ENCODE measurements around the gene NRG2. TPM values are rescaled to one million over a fixed set of nuclear protein-coding genes. Genes with fewer than 3 reads are reported as not detected.

Gene NRG2
- total RNA-seq, 1 donor from 2014 or later, result 0.07 TPM

- no peak overlapping the region for H3K27ac Mint-ChIP-seq
- no peak overlapping the region for H3K4me3 Mint-ChIP-seq
- H3K4me1 Mint-ChIP-seq, result no peaks in the 10 kb centered on the region
- ChIA-PET CTCF (no interaction called here), POLR2A (no interaction called here)
- TF ChIP-seq CTCF (IDR thresholded peaks at IDR 0.05), result no peak
- H3K9me3 Mint-ChIP-seq, result peaks cover 5% of the 10 kb centered on the region
- H3K36me3 Mint-ChIP-seq (ENCODE audit: low read depth), result no peaks in the 10 kb centered on the region
- DNase-seq, result no peak
- H3K27me3 Mint-ChIP-seq, result peaks cover 18% of the 10 kb centered on the region
- no peak for ATAC-seq (ENCODE audit: low read depth)
- intact Hi-C loops (cut with micrococcal nuclease), result no loop called here
Observed at GRCh38 chr5:139823757-139824355, 219.2 kb downstream of the NRG2 start.

- intact Hi-C loops (cut with micrococcal nuclease), result no loop called here
- no peak overlapping the region for H3K27ac Mint-ChIP-seq
- no peaks in the 10 kb centered on the region for H3K36me3 Mint-ChIP-seq (ENCODE audit: low read depth)
- no peak for TF ChIP-seq CTCF (IDR thresholded peaks at IDR 0.05)
- ChIA-PET POLR2A (no interaction called here), CTCF (no interaction called here)
- H3K4me1 Mint-ChIP-seq, result no peaks in the 10 kb centered on the region
- peaks cover 7% of the 10 kb centered on the region for H3K9me3 Mint-ChIP-seq
- DNase-seq (no peak), ATAC-seq (ENCODE audit: low read depth) (no peak)
- H3K4me3 Mint-ChIP-seq, result no peak overlapping the region
- H3K27me3 Mint-ChIP-seq, result peaks cover 18% of the 10 kb centered on the region
Observed at GRCh38 chr5:139822553-139823425, 220.3 kb downstream of the NRG2 start.

GRCh38 chr5:139821806-139822552, 221.1 kb downstream of the NRG2 start:
- Mint-ChIP-seq H3K4me1 (no peaks in the 10 kb centered on the region), H3K4me3 (no peak overlapping the region), H3K36me3 (ENCODE audit: low read depth) (no peaks in the 10 kb centered on the region), H3K27me3 (peaks cover 18% of the 10 kb centered on the region), H3K9me3 (peaks cover 7% of the 10 kb centered on the region), H3K27ac (no peak overlapping the region)
- intact Hi-C loops (cut with micrococcal nuclease), result no loop called here
- POLR2A ChIA-PET, result no interaction called here
- CTCF ChIA-PET, result no interaction called here
- ATAC-seq (ENCODE audit: low read depth), result no peak
- no peak for DNase-seq
- TF ChIP-seq CTCF (IDR thresholded peaks at IDR 0.05), result no peak

- DNase-seq, result no peak
- ChIA-PET POLR2A (no interaction called here), CTCF (no interaction called here)
- H3K36me3 Mint-ChIP-seq (ENCODE audit: low read depth), result no peaks in the 10 kb centered on the region
- H3K4me3 Mint-ChIP-seq, result no peak overlapping the region
- no peaks in the 10 kb centered on the region for H3K4me1 Mint-ChIP-seq
- no peak for ATAC-seq (ENCODE audit: low read depth)
- no peak overlapping the region for H3K27ac Mint-ChIP-seq
- peaks cover 17% of the 10 kb centered on the region for H3K27me3 Mint-ChIP-seq
- H3K9me3 Mint-ChIP-seq, result peaks cover 7% of the 10 kb centered on the region
- TF ChIP-seq CTCF (IDR thresholded peaks at IDR 0.05), result no peak
- intact Hi-C loops (cut with micrococcal nuclease), result no loop called here
Observed at GRCh38 chr5:139820606-139821005, 222.5 kb downstream of the NRG2 start.

- intact Hi-C loops (cut with micrococcal nuclease), result no loop called here
- no peak overlapping the region for H3K27ac Mint-ChIP-seq
- H3K9me3 Mint-ChIP-seq, result peaks cover 7% of the 10 kb centered on the region
- H3K27me3 Mint-ChIP-seq, result peaks cover 17% of the 10 kb centered on the region
- no peaks in the 10 kb centered on the region for H3K4me1 Mint-ChIP-seq
- TF ChIP-seq CTCF (IDR thresholded peaks at IDR 0.05), result no peak
- CTCF ChIA-PET, result no interaction called here
- POLR2A ChIA-PET, result no interaction called here
- ATAC-seq (ENCODE audit: low read depth) (no peak), DNase-seq (no peak)
- H3K4me3 Mint-ChIP-seq, result no peak overlapping the region
- no peaks in the 10 kb centered on the region for H3K36me3 Mint-ChIP-seq (ENCODE audit: low read depth)
Observed at GRCh38 chr5:139820130-139820529, 223.0 kb downstream of the NRG2 start.

Measured in activated B cell treated with CpG ODN at 0.5 μM for 24 hours (primary cell).